Adrenal gland (tissue), 5 donors: ENCODE measurements around the gene SREBF2.

Experiments
- POLR2A ChIP-seq, 2 donors: fragments of 450-650 bp; IDR thresholded peaks; one replicate each; pipeline ENCODE4 v1.6.1; 2017; ENCODE audit warnings: antibody characterized with exemption in 2 of 2, mild to moderate bottlenecking in 2 of 2, moderate library complexity in 1 of 2
- TF ChIP-seq, protein P1 (sequence below), 6 experiments: fragments of 450-650 bp in 4 of 6; fragments of 200-600 bp in 2 of 6; sonication (generic) in 1 of 6; IDR thresholded peaks; 1 replicate in 5 of 6; 2 replicates in 1 of 6; pipeline versions ENCODE4 v1.5.1 to v1.8.0; 2016 to 2021; ENCODE audit warnings: antibody characterized with exemption in 6 of 6, mild to moderate bottlenecking in 2 of 6, moderate library complexity in 1 of 6
- donor health status: DM: no; HTN: no; CAD: no.

DNA sequence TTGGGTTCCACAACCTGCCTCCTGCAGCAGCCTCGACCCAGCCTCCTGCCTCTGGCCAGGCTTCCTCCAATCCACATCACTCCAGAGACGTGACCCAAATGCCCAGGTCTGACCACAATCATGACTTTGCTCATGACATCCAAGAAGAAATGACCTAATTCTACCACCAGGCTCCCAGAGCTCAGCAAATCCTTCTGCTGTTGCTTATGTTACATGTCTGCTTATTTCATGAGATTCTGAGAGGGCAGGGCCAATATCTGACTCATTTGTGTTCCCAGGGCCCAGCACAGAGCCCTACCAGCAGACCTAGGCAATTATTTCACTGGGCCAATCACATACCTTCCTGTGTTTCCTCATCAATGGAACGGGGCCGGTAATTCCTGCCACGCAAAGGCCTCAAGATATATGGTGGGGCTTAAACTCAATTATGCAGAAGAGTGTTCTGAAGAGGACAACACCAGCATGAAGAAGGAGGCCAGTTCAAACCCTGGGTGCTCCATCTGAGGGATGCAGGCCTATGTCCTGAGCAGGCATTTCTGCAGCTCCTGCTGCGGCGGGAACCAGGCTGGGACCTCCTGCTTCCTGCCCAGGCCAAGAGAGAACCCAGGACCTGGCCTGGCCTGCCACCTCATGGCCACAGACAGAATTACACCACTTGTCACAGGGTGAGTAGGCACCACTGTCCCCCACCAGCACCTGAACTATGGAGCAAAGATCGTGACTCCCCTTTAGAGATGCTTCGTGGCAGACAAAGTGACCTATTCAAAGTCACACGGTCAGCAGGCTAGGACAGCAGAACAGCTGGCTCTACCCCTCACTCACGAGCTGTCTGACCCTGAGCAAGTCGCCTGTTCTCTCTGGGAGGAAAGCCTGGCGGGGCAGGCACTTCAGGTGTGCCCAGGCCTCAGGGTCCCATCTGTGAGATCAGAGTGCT, 108.2 kb downstream of the SREBF2 start:
- TF ChIP-seq, protein P1, sequence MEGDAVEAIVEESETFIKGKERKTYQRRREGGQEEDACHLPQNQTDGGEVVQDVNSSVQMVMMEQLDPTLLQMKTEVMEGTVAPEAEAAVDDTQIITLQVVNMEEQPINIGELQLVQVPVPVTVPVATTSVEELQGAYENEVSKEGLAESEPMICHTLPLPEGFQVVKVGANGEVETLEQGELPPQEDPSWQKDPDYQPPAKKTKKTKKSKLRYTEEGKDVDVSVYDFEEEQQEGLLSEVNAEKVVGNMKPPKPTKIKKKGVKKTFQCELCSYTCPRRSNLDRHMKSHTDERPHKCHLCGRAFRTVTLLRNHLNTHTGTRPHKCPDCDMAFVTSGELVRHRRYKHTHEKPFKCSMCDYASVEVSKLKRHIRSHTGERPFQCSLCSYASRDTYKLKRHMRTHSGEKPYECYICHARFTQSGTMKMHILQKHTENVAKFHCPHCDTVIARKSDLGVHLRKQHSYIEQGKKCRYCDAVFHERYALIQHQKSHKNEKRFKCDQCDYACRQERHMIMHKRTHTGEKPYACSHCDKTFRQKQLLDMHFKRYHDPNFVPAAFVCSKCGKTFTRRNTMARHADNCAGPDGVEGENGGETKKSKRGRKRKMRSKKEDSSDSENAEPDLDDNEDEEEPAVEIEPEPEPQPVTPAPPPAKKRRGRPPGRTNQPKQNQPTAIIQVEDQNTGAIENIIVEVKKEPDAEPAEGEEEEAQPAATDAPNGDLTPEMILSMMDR (IDR thresholded peaks at IDR 0.05): peak; percentile 81 to 99 (median 98)
- TF ChIP-seq POLR2A (IDR thresholded peaks at IDR 0.05): no peak
